ENCODE measurements around the gene OR6C6. TPM values are rescaled to one million over a fixed set of nuclear protein-coding genes. Genes with fewer than 3 reads are reported as not detected.

The OR6C6 gene
- total RNA-seq, 1 donor from 2014 or later = not detected

DNA sequence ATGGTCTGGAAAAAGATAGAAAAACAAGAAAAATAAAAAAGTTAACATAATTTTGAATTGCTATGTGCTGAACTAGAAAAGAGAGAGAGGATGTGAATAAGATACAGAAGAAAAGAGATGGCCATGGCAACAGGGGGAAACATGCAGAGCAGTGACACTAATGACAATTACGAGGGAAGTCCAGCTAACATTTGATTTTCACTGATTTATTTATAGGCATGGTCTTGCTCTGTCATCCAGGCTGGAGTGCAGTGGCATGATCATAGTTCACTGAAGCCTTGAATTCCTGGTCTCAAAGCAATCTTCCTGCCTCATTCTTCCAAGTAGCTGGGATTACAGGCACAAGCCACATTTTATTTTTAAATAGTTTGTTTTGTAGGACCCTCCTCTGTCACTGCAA lies 50.2 kb downstream of the OR6C6 start:
- no peak for DNase-seq
- intact Hi-C loops (cut with DNase I) = no loop called here
- Histone ChIP-seq H3K4me3 (no peak overlapping the region), H3K4me1 (no peaks in the 10 kb centered on the region), H3K27me3 (ENCODE audit: low read depth) (no peaks in the 10 kb centered on the region), H3K9me3 (no peaks in the 10 kb centered on the region), H3K36me3 (no peaks in the 10 kb centered on the region), H3K27ac (no peak overlapping the region)
- TF ChIP-seq, protein P1, sequence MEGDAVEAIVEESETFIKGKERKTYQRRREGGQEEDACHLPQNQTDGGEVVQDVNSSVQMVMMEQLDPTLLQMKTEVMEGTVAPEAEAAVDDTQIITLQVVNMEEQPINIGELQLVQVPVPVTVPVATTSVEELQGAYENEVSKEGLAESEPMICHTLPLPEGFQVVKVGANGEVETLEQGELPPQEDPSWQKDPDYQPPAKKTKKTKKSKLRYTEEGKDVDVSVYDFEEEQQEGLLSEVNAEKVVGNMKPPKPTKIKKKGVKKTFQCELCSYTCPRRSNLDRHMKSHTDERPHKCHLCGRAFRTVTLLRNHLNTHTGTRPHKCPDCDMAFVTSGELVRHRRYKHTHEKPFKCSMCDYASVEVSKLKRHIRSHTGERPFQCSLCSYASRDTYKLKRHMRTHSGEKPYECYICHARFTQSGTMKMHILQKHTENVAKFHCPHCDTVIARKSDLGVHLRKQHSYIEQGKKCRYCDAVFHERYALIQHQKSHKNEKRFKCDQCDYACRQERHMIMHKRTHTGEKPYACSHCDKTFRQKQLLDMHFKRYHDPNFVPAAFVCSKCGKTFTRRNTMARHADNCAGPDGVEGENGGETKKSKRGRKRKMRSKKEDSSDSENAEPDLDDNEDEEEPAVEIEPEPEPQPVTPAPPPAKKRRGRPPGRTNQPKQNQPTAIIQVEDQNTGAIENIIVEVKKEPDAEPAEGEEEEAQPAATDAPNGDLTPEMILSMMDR (IDR thresholded peaks at IDR 0.05) = no peak
- ATAC-seq = no peak

DNA sequence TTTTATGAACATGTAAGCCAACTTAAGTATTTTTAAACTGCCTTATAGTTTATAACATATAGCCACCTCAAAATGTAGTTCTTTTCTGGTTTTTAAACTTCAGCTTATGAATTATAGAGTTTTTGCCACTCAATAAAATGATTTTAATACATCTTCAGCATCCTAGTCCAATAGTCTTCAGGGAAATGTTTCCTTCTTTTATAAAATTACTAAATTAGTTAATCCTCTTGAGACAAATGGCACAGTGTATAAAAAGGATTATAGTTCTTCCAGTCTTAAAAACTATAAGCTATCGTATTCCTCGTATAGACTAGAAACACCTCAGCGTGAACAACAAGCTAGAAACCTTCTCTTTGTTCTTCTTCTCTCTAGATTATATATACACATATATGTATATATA lies 52.1 kb downstream of the OR6C6 start, which contains the start of gene OR6C74:
Gene OR6C74, plus strand, starts transcription at position 301 of the 400 bp plus-strand sequence. CDS start 2,679 bp downstream, outside the sequence.
- TF ChIP-seq, protein P1 (IDR thresholded peaks at IDR 0.05) = no peak
- no peak for DNase-seq
- H3K36me3 ChIP-seq = no peaks in the 10 kb centered on the region
- H3K9me3 ChIP-seq = no peaks in the 10 kb centered on the region
- intact Hi-C loops (cut with DNase I) = no loop called here
- no peaks in the 10 kb centered on the region for H3K27me3 ChIP-seq (ENCODE audit: low read depth)
- no peaks in the 10 kb centered on the region for H3K4me1 ChIP-seq
- no peak within 1 kb of the TSS for H3K4me3 ChIP-seq
- H3K27ac ChIP-seq = no peak within 1 kb of the TSS
- ATAC-seq = no peak

Other genes with a start within 250 kb of the OR6C6 start
- not detected for gene OR9K2, start 170.2 kb downstream of the OR6C6 start, total RNA-seq
- gene OR10A7, start 75.5 kb downstream of the OR6C6 start, total RNA-seq = not detected
- gene OR6C74, start 52.0 kb downstream of the OR6C6 start, total RNA-seq = not detected
- not detected for gene OR6C1, start 17.8 kb upstream of the OR6C6 start, total RNA-seq
- not detected for gene OR6C3, start 34.2 kb upstream of the OR6C6 start, total RNA-seq
- not detected for gene OR6C75, start 66.4 kb upstream of the OR6C6 start, total RNA-seq
- gene OR6C65, start 104.0 kb upstream of the OR6C6 start, total RNA-seq = not detected
- gene OR6C76, start 129.7 kb upstream of the OR6C6 start, total RNA-seq = not detected
- gene OR6C2, start 147.5 kb upstream of the OR6C6 start, total RNA-seq = not detected
- not detected for gene OR6C70, start 173.6 kb upstream of the OR6C6 start, total RNA-seq
- not detected for gene OR6C68, start 195.8 kb upstream of the OR6C6 start, total RNA-seq